H1 (cell line): ENCODE results near the gene LYRM4. TPM values are rescaled to one million over a fixed set of nuclear protein-coding genes. Genes with fewer than 3 reads are reported as not detected.

Experiments used
- ATF2 ChIP-seq: IDR thresholded peaks from 2 replicates; pipeline ENCODE4 v1.6.1; 2012; ENCODE audit warnings: low read length, inconsistent platforms
- CTCF ChIP-seq, 3 experiments: IDR thresholded peaks; 1 replicate in 2 of 3; 2 replicates in 1 of 3; pipeline versions ENCODE4 v1.5.1 to v1.6.1; 2011; ENCODE audit warnings: low read length in 3 of 3, mild to moderate bottlenecking in 3 of 3, inconsistent platforms in 2 of 3, low read depth in 1 of 3, moderate library complexity in 1 of 3; ENCODE audit not compliant: insufficient read depth in 1 of 3; ENCODE audit errors: control extremely low read depth in 1 of 3
- RNF2 ChIP-seq: fragments of 200-900, 300-1000 bp; sonication (generic); IDR thresholded peaks from 2 replicates; pipeline ENCODE4 v1.7.1; 2016; ENCODE audit warnings: borderline replicate concordance, low read depth, mild to moderate bottlenecking, antibody characterized with exemption, low read length; ENCODE audit not compliant: poor library complexity, severe bottlenecking; ENCODE audit errors: missing control alignments
- polyA plus RNA-seq, 7 experiments: library from polyadenylated mRNA; depleted of rRNA in 3 of 7; stranded (reverse) in 5 of 7; unstranded in 2 of 7; fragments of >200 nt in 5 of 7; fragments of 200-250 nt in 2 of 7; gene quantifications; 1 replicate in 5 of 7; 2 replicates in 1 of 7; 4 replicates in 1 of 7; pipeline versions ENCODE4 v1.2.1 to v1.2.3, GENCODE V29; 2011 to 2013; ENCODE audit warnings: missing spikeins in 2 of 7, mixed read lengths in 2 of 7
- total RNA-seq: library from RNA; stranded (reverse); fragmentation: NEBNext Ultra II Directional; extraction: Animal tissue kit (Norgen Biotek cat#: 25700); gene quantifications from 2 replicates; pipeline ENCODE4 v1.2.1, GENCODE V29; 2021

LYRM4 gene
- total and polyA plus RNA-seq, 2 of the 8 experiments (the other 6 are each of a cell fraction or from before 2014, with no cell fraction given): 56.6 to 62.8 TPM

GRCh38 chr6:5292154-5292553 is 31.4 kb upstream of the LYRM4 start (continued):
- TF ChIP-seq ATF2: no peak
- TF ChIP-seq RNF2: no peak
- no peak for TF ChIP-seq CTCF (IDR thresholded peaks at IDR 0.05; ENCODE audit: control extremely low read depth in 1 of 3, insufficient read depth in 1 of 3, low read depth in 1 of 3, low read length in 3 of 3)
